Prostate gland (tissue), 2 donors: Measurements from ENCODE around the gene CLSTN1.

Source experiments
- POLR2A ChIP-seq: fragments of 450-650 bp; IDR thresholded peaks from one replicate; pipeline ENCODE4 v1.6.1; 2016; ENCODE audit warnings: antibody characterized with exemption, mild to moderate bottlenecking
- TF ChIP-seq, protein P1 (sequence below), 4 experiments: fragments of 200-600 bp in 2 of 4; fragments of 450-650 bp in 2 of 4; sonication (generic) in 2 of 4; IDR thresholded peaks; 1 replicate in 3 of 4; 2 replicates in 1 of 4; pipeline ENCODE4 v1.5.1; 2016 to 2019; ENCODE audit warnings: antibody characterized with exemption in 4 of 4, mild to moderate bottlenecking in 2 of 4, moderate library complexity in 2 of 4

DNA sequence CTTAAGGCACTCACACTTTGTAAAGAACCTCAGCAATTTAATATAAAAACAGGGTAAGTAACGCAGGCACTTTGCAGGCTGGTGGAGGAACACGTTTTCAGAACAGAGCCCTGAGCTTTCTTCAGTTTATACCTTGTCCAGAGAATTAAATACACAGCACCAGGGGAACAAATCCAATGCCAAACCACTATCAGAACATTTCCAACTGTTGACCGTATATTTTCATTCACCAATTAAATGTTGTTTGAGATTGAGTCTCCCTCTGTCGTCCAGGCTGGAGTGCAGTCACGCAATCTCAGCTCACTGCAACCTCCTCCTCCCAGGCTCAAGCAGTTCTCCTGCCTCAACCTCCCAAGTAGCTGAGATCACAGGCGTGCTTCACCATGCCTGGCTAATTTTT is 29.7 kb downstream of the CLSTN1 start:
- TF ChIP-seq, protein P1, sequence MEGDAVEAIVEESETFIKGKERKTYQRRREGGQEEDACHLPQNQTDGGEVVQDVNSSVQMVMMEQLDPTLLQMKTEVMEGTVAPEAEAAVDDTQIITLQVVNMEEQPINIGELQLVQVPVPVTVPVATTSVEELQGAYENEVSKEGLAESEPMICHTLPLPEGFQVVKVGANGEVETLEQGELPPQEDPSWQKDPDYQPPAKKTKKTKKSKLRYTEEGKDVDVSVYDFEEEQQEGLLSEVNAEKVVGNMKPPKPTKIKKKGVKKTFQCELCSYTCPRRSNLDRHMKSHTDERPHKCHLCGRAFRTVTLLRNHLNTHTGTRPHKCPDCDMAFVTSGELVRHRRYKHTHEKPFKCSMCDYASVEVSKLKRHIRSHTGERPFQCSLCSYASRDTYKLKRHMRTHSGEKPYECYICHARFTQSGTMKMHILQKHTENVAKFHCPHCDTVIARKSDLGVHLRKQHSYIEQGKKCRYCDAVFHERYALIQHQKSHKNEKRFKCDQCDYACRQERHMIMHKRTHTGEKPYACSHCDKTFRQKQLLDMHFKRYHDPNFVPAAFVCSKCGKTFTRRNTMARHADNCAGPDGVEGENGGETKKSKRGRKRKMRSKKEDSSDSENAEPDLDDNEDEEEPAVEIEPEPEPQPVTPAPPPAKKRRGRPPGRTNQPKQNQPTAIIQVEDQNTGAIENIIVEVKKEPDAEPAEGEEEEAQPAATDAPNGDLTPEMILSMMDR (IDR thresholded peaks at IDR 0.05), result peak in 1 of 4 experiments; percentile 20
- TF ChIP-seq POLR2A, result no peak
